NCI-H1436 treated with DMSO at 0.1 percent for 48 hours (cell line): Measurements from ENCODE around the gene DNAH1.

ENCODE experiments used
- DNase-seq: peaks from one replicate; lab custom pipeline; 2025; lab: John Stamatoyannopoulos, UW

DNAH1 gene

DNA sequence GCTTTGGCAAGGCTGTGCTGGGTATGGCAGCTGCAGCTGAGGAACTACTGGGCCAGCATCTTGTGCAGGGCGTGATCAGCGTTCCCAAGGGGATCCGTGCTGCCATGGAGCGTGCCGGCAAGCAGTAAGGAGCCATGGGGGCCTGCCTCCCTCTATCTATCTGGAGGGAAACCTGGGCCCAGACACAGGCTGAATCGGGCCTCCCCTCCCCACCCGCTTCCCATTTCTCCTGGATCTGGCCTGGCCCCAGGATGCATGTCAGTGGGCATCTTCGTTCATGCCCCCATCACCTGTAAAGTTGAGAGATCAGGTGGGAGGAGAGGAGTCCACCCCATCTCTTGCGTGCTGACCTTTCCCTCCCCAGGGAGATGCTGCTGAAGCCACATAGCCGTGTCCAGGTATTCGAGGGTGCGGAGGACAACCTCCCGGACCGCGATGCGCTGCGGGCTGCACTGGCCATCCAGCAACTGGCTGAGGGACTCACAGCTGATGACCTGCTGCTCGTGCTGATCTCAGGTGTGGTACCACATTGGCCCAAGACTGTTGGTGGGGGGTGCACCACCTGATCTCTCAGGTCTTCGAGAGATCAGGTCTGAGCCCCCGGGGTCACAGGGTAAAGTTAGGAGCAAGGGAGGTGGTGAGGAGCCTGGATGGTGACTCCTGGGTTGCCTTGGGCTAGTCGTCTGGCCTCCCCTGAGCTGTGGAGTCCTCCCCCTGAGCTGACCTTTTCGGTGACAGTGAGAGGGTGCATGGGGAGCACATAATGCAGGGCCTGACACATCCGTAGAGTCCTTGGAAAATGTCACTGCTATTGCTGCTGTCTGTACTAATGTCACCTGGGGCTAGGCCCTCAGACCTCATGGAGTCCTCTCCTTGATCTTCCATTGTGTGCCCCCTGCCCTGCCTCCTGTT lies 25.3 kb upstream of the DNAH1 start:
- no peak for DNase-seq

DNA sequence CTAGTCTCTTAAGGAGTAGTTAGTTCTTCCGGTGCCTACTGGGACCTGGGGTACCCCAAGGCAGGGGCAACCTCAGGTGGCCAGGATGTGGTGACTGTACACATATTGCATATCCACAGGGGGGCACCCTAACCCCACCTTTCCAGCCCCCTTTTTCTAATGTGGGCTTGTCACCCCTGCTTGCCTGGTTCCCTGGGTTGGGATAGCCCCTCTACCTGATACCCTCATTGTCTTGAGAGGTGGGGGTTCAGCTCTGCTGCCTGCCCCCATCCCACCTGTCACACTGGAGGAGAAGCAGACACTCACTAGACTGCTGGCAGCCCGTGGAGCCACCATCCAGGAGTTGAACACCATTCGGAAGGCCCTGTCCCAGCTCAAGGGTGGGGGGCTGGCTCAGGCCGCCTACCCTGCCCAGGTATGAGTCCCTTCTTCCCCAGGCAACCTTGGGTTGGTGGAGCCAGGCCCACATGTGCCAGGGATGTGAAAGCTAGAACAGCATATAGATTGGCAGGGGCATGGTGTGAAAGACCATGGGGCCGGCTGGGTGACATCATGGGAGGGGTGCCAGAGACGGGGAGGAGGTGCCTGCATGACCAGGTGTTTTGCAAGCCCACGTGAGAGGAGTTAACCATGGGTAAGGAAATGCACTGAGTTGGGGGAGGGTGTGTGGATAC lies 24.5 kb upstream of the DNAH1 start:
- no peak for DNase-seq

DNA sequence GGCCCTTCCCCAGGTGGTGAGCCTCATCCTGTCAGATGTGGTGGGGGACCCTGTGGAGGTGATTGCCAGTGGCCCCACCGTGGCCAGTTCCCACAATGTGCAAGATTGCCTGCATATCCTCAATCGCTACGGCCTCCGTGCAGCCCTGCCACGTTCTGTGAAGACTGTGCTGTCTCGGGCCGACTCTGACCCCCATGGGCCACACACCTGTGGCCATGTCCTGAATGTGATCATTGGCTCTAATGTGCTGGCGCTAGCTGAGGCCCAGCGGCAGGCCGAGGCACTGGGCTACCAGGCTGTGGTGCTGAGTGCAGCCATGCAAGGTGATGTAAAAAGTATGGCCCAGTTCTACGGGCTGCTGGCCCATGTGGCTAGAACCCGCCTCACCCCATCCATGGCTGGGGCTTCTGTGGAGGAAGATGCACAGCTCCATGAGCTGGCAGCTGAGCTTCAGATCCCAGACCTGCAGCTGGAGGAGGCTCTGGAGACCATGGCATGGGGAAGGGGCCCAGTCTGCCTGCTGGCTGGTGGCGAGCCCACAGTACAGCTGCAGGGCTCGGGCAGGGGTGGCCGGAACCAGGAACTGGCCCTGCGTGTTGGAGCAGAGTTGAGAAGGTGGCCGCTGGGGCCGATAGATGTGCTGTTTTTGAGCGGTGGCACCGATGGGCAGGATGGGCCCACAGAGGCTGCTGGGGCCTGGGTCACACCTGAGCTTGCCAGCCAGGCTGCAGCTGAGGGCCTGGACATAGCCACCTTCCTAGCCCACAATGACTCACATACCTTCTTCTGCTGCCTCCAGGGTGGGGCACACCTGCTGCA lies 23.7 kb upstream of the DNAH1 start:
- no peak for DNase-seq

DNA sequence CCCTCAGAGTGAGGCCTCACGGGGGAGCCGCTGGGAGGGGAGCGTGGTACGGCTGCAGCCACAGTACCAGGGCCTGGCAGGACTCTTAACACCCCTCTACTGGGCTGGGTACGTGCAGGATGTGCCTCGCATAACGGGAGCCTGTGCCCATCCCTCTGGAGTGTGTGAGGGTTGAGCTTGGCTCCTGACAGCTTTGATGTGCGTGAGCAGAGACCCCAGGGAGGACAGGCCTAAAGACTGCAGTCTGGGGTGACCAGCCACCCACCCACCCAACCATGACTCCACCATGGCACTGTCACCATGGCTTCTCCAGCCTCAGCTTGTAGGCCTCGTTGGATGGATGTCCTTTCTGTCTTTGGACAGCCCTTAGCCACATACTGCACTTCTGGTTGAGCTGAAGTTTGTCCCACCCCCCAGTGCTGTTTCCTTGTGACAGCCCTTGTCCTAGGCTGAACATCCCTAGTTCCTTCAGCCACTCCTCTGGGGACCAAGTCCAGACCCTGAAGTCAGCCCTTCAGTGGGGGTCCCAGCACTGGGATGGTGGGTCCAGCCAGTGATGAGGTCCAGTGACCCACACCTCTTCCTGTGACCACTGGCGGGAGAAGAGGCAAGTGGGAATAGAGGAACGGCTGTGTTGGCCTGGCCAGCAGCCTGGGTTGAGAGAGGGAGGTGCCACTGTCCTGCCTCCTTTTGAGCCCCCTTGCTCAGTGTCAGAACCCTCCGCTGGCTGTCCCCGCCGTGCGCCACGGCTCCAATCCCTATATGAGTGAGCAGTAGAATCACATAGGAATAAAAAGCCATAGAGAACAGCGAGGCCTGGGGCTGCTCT lies 22.4 kb upstream of the DNAH1 start:
- DNase-seq, result no peak

DNA sequence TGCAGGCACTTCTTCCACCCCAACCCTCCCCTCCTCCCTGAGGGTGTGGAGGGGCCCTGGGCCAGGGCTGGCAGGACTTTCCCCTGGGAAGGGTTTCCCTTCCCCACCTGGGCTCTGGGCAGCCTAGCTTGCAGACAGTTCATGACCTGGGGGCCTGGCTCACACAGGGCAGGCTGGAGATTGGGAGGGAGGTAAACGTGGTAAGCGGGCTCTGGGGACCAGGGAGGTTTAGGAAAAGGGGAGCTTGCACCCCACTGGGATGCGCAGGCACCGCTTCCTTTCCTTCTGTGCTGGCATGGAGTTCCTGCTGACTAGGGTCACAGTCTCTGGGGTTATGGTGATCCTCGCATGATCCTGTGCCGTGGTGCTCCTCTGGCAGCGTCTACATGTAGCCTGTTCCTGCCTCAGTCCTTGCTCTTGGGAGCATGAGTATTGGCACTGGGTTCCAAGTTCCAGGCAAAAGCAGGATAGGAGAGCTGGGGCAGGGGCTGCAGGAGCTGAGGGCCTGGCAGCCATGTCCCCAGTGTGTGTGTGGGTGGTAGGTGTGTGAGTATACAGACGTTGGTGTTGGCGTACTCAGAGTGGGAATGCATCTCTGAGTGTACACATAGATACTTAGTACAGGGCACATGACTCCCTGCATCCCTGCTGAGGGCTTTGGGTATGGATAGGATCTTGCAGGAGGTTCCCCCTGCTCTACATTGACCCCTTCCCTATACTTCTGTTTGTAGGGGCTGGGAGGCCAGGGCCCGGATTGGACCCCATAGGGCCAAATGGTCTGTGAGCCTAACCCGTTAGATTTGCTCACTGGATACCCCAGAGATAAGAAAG lies 21.6 kb upstream of the DNAH1 start:
- DNase-seq, result no peak

DNA sequence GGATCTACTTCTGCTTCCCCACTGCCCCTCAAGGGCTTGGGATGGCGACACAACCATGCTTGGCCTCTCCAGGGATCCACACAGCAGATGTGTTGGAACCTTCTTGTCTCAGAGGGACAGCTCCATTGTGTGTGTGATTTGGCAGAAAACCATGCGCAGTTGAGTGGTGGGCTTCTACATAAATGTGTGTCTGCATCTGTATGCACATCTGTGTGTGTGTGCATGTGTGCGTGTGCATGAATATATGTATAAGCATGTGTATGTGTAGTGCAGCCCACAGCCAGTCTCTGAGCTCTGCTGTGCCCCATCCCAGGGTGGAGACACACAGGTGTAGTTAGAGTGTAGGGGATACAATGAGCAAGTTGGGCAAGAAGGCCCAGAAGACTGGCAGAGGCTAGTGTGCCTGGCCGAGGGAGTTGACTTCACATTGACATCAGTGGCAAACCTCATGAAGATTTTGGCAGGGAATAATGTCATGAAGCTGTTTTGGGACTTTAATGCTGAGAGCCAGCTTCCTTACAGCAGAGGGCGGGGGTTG lies 20.4 kb upstream of the DNAH1 start:
- no peak for DNase-seq

DNA sequence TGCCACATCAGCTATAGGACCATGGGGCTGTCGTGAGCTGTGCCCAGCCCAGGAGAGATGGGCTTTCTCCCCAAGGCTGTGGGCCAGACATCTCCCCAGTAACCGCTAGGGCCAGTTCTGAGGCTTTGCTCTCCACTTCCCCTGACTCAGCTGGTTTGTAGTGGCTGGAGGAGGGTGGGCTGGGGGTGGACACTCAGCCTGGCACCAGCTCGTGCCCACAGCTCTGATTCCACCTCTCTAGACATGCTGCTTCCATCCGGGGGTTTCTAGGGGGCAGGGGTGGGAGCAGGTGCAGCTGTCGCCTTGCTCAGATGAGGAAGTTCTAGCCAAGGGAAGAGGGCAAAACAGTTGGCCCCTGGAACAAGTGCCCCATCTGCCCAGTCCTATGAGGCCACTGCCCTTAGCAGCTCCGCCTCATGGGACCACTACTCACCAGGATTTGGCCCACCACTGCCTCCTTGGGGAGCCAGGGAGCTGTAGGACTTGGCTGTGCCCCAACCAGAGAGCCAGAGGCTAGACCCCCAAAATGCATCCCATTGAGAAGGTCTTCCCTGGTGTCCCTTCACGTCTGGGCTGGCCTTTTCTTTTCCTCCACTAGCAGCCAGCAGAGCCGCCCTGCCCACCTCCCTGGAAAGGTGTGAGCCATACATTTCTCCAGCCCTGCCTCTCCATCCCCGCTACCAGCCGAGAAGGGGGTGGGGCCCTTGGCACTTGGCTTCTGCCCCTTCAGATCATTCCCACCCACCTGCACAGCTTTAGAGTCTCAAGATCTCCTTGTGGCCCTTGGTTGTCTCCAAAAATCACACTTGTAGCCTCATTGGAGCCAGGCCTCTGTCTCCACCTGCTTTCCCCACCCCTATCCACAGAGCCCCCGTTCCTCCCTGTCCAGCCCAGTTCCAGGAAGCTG lies 18.6 kb upstream of the DNAH1 start:
- DNase-seq, result no peak

DNA sequence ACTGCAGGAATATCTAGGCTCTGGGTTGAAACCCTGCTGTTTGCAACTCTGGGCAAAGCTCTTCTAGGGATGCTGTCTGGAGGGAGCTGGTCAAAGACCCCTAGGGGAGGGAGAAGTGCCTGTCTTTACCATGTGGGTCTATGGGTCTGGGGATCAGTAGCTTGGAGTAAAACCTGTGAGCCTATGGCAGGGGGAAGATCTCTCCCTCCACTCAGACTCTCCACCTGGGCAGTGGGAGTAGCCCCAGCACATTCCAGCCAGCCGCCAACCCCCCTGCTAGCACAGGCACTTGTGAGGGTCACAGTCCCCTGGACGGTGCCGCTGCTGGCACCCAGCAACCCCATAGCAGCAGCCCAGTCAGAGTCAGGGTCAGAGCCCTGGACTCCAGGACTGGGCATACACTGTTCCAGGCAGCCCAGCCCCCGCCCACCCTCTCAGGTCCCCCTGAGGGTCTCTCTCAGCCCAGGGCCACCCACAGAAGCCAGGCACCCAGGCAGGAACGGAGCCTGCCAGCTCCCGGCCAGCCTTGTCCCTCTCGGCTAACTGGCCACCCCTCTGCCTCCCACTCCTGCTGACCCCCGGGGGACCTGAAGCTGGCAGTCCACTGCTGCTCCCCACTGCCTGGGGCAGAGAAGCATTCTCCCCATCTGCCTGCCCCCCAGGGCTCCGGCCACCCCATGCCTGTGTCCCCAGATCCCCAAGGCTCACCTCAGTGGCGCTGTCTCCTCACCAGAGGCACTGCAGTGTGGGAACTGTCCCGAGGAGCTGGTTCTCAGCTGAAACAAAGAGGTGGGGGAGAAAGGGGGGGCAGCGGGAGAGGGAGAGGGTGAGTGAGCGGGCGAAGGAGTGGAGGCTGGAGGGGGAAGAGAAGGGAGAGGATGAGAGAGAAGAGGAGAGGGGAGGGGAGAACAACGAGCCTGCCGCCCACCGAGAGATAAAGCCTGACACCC lies 17.7 kb upstream of the DNAH1 start:
- no peak for DNase-seq

DNA sequence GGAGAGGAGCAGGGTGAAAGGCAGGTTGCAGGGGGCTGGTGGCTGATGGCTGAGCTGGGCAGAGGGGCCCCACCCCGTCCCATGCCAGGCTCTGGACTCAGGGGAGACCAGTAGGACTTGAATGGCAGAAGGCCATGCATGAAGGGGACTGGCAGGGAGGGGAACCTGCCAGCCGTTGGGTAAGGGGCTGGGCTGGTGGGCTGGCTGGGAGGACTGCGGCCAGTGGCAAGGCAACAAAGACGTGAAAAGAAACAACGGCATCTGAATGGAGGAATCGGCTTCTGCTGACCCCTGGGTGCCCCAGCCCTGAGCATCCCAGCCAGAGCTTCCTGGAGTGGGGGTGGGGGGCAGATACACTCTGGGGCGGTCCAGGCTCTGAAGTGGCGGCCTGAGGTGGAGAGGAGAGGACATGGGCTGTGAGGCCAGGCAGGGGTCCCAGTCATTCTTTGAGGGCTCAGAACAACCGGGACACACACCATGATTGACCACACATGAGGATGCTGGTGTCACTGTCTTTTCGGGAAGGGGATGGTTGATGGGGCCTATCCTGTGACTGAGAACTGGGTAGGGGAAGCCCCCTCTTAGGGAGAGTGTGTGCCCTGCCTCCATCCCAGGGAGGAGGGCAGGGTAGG lies 16.8 kb upstream of the DNAH1 start:
- DNase-seq, result no peak

DNA sequence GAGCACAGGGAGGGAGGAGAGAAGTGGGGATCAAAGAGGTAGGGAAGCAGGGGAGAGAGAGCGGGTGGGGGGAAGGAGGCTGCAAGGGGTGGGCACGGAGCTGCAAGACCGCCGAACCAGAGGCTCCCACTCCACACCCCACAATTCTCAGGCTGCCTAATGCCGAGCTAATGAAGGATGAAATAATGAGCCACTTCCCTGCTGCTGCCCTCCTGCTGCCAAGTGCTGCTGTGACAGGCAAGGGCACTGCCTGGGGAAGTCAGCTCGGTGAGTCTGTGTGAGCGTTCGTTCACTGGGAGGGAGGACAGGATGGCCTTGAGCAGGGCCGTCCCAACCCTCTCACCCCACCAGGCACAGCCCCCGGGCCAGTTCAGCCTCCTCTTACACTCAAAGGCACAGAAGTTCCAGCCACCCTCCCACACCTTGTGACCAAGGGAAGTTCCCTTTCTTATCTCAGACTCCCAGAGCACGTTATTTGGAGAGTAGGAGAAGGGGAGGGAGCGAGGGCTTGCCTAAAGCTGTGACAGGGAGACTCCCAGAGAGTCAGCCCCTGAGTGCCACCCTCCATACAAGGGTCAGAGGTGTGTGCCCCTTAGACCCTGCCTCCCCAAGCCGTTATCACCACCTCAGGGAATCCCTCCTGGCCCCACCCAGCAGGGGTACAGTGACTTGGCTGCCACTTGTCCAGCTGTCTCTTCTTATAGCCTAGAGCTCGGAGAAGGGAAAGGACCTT lies 16.1 kb upstream of the DNAH1 start:
- no peak for DNase-seq

DNA sequence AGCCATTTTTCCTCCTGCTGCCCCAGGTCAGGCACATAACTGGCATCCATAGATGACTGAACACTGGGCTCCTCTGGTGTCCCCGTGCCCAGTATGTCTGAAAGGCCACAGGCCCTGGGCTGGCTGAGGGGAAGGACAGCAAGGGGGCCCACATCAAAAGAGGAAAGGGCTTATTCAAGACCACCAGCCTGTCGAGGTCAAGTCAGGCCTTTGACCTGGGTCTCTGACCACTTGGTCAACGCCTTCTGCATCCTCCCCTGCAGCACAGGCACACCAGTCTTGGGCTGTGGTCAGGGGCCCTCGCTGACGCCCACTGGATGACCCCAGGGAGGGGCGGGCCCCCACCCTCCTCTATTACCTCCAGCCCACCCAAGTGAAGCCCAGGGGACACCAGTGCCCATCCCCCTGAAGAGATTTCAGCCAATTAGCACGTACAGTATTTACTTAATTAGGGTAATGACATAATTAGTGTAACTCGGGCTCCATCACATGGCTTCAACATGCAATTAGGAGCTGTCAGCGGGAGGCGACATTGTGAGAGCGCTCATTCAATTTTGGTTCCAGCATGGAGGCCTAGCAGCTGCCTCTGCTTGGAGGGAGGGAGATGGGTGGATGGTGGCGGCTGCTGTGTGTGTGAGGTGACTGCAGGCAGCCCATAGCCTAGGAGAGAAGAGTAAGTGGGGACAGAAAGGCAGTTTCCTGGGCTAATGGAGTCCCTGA lies 13.5 kb upstream of the DNAH1 start:
- no peak for DNase-seq

DNA sequence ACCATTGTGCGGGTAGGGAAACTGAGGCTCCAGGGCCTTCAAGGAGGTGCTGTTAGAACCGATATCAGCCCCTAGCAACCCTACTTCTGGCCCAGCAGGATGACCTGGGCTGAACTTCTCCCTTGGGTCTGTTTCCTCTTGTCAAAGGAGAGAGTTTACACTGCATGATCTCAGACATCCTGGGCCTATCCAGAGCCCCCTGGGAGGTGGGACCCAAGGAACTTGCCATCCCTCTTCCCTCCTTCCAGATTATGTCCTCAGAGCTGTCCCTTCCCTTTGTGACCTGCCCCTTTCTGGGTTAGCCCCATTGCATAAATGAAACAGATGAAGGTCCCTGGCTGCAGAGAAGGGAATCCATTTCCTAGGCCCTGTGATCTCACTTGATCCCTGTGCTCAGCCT lies 12.3 kb upstream of the DNAH1 start:
- no peak for DNase-seq

DNA sequence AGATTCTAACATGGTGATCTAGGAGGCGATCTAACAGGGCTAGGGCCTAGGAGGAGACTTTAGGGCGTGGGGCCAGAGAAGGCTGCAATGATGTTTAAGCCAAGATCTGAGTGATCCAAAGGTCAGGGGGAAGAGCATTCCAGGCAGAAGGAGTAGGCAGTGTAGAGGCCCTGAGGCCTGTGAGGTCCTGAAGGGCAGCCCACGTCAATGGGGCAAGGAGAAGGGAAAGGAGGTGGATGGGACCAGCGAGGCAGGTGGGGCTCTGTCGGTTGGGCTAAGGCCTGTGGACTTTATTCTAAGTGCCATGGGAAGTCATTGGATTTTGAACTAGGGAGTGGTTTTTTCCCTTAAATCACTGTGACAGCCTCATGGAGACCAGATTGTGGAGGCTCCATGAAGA lies 10.2 kb upstream of the DNAH1 start:
- no peak for DNase-seq

DNA sequence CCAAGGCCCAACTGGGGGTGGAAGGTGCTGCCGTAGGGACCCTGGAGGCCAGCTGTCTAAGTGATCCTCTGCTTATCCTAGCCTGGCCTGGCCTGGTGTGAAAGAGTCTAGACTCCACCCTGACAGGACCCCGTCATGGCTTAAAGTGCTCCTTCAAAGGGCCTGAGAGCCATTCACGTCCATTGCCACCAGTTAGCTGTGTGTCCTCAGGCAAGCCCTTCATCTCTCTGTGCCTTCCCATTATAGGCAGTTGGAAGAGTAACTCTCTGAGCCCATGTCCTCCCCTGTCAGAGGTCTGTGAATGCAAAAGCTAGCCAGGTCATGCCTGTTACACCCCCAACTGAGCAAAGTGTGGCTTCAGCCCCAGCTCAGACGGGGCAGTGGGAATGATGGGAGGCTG lies 9.1 kb upstream of the DNAH1 start:
- DNase-seq, result no peak

DNA sequence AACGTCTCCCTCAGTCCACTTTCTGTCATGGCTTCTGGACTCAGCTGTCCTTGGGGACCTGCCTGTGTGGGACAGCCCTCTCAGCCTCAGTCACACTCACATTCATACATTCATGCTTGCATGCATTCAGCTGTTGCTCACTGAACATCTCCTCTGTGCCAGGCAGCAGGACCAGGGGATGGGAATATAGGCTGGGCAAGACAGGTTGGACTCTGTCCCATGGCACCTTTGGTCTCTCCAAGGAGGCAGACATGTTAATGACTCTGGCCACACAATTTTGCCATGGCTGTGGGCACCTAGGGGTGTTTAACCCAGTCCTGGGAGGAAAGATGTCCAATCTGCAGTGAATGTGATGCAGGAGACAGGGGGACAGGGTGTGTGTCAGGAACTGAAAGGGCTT lies 7.8 kb upstream of the DNAH1 start:
- no peak for DNase-seq

DNA sequence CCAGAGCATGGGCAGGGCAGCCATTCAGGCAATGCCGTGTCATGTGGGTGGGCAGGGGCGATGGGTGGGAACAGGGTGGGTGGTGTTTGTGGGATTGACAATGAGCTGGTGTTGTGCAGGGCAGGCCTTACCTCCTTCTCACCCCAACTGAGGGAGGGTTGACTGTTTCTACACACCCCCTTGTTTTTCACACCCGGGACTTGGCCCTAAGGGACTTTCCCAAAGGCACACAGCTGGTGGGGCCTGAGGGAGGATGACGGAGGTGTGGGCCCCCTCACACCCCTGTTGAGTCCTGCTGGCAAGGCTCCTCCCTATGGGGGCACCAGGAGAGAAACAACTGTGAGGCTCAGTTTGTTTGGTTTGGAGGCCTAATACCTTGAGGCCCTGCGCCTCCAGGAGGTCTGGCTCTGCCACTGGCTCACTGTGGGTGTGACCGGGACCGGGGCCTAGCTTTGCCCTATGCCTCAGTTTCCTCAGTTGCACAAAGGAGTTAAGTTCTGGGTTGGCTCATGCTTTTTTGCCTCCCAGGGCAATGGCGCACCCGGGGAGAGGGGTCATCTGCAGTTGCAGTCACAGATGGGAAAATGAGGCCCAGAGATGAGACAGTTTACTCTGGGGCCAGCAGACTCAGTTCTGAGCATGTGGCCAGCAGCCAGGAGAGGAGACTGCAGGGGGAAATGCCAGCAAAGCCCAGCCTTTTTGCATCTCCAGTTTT lies 5.1 kb upstream of the DNAH1 start:
- DNase-seq, result no peak
